Astrocyte of the spinal cord (primary cell): ENCODE results near the gene ZFAND3.
A peak's percentile ranks its signal among the peaks of the same experiment; 100 is the strongest.

Experiments used
- DNase-seq: peaks from one replicate; pipeline ENCODE4 v3.0.0; 2011; ENCODE audit warnings: low read depth, low spot score
- H3K4me3 ChIP-seq: 2 replicates; pipeline ENCODE4 v1.5.1; 2011; ENCODE audit warnings: low read depth, mild to moderate bottlenecking, low read length, moderate library complexity
- CTCF ChIP-seq: IDR thresholded peaks from 2 replicates; pipeline ENCODE4 v1.5.1; 2012; ENCODE audit warnings: low read depth, mild to moderate bottlenecking, low read length, inconsistent platforms
- in situ Hi-C: cut with HindIII; loops from 2 replicates; pipeline ENCODE4 v1.10.0; 2017; ENCODE audit warnings: low sequenced_read_pairs

The ZFAND3 gene, protein sequence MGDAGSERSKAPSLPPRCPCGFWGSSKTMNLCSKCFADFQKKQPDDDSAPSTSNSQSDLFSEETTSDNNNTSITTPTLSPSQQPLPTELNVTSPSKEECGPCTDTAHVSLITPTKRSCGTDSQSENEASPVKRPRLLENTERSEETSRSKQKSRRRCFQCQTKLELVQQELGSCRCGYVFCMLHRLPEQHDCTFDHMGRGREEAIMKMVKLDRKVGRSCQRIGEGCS

GRCh38 chr6:37819177-37819801 is at the start of gene ZFAND3:
ZFAND3 (plus strand) TSS chr6:37819727; CDS start chr6:37819946, 219 bp downstream.
- H3K4me3 ChIP-seq, result peak within 1 kb of the TSS; percentile 59
- DNase-seq, result peak; percentile 99
- in situ Hi-C loops, result no loop called here
- TF ChIP-seq CTCF, result no peak

DNA sequence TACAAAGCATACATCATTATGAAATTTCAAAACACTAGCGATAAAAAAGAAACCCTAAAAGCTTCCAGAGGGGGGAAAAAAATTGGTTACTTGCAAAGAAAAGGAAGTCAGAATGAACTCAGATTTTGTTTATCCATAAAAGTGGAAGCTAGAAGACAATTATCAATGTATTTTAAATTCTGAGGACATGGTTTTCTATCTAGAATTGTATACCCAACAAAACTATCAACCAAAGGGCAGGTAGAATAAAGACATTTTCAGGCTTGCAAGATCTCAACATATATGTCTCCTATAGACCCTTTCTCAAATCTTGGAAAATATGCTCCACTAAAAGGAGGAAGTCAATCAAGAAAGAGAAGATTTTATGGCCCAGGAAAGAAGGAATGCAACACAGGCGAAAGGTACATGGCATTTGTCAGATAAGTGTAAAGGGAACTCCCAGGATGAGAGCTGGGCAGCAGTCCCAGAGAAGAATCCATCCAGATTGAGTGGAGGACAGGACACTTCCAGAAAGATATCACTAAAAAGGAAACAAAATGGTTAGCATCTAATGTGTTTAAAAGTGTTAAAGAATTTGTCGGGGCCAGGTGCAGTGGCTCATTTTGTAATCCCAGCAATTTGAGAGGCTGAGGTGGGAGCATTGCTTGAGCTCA is 45.4 kb upstream of the ZFAND3 start:
- TF ChIP-seq CTCF, result no peak
- DNase-seq, result no peak
- no peak overlapping the region for H3K4me3 ChIP-seq
- in situ Hi-C loops, result no loop called here

- DNase-seq, result no peak
- in situ Hi-C loops, result no loop called here
- TF ChIP-seq CTCF, result no peak
- H3K4me3 ChIP-seq, result no peak overlapping the region
Observed at GRCh38 chr6:37776566-37776965, 43.0 kb upstream of the ZFAND3 start.

DNA sequence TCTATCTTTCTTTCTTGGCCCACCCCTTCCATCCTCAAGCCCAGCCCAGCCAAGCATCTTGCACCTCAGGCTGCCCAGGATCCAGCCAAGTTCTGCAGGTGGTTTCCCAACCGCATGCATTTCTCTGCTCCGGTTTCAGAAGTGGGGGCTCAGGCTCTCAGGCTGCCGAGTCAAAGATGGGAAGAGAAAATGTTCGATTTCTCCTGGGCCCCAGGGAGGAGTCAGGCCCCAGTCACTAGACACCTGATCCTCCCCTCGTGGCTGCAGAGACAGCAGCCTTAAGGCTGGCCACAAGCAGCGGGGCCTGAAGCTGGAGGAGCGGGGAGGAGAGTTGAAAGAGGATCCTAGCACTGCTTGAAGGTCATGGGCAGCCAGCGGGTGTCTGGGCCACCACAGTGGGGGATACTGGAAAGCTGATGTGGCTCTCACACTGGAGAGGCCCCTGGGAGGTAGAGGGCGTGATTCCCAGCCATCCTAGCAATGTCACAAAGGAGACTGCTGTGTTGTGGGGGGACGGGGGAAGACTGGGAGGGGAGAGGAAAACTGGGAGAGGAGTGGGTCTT is 42.2 kb upstream of the ZFAND3 start:
- no peak for TF ChIP-seq CTCF
- in situ Hi-C loops, result no loop called here
- peak; percentile 20 for DNase-seq
- H3K4me3 ChIP-seq, result no peak overlapping the region

DNA sequence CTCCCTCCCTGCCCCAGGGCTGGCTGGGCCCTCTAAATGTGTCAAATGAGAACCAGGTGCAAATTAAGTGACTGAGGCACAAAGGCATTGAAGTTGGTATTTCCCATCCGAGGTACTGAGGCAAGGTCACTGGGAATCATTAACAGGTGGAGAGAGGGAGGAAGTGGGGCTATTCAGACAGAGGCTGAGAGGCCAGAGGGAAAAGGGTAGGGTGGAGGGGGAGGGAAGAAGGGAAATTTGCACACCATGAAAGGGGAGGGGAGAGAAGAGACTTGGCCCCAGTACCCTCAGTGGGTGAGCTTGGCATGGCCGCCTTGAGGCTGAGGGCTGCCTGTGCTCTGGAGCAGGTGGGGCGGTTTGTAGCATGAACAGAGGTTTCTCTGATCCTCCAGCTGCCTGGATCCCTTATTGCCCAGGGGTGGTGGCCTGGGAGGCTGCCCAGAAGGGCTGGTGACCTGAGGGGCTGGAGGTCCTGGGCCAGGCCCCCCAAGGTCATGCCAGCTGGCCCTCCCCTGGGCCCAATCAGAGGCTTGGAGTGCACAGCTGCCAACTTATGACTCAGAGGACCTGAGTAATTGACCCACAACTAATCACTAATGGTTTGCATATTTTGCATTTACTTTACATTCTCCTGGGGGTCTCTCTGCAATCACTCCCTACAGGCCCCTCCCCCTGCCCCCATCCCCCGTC is 40.3 kb upstream of the ZFAND3 start:
- no peak for TF ChIP-seq CTCF
- in situ Hi-C loops, result no loop called here
- H3K4me3 ChIP-seq, result no peak overlapping the region
- no peak for DNase-seq

DNA sequence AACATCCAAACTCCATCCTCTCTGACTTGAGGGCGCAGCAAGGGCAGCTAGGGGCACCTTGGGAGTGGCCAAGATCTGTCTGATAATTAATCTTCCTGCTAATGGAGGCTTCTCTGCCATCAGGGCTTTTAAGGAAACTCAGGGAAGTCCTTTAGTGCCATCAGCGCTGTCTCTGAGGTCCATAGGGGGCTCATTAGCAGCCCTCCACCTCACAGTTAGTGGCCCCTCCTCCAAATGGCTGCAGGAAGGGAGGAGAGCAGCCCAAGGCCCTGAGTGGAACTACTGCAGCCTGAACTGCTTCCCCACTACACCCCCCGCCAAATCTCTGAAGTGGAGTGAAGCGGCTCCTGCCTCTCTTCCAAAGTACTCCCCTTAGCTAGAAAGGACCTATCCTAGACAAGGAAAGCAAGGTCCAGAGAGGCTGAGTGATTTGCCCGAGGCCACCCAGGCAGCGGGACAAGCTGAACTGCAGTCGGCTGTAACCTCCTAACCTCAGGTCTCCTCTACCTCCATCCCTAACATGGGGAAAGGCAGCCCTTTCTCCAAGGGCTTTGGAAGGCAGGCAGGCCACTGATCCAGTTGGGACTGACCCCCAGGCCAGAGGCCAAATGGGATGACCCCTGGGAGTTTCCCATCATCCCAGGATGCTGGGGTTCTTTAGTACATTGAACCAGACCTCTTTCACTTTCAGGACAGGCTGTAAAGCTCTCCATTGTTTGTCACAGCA is 39.5 kb upstream of the ZFAND3 start:
- in situ Hi-C loops, result no loop called here
- DNase-seq, result no peak
- no peak for TF ChIP-seq CTCF
- no peak overlapping the region for H3K4me3 ChIP-seq
